Measurements from ENCODE around the gene WNT11. TPM values are rescaled to one million over a fixed set of nuclear protein-coding genes. Genes with fewer than 3 reads are reported as not detected.

Gene WNT11
- total RNA-seq, 4 donors from 2014 or later: 6.6 to 7.5 (median 6.9) TPM

GRCh38 chr11:76157891-76158290, 48.4 kb downstream of the WNT11 start:
- Histone ChIP-seq H3K27me3 (no peaks in the 10 kb centered on the region), H3K4me1 (peaks cover 0 to 8% (median 5%) of the 10 kb centered on the region in 4 donors), H3K27ac (no peak overlapping the region), H3K9me3 (no peaks in the 10 kb centered on the region), H3K4me3 (no peak overlapping the region), H3K36me3 (no peaks in the 10 kb centered on the region)
- TF ChIP-seq CTCF (IDR thresholded peaks at IDR 0.05): no peak
- TF ChIP-seq POLR2A (IDR thresholded peaks at IDR 0.05): no peak
- DNase-seq: no peak

GRCh38 chr11:76156971-76157427, 49.3 kb downstream of the WNT11 start:
- Histone ChIP-seq H3K27ac (no peak overlapping the region), H3K9me3 (no peaks in the 10 kb centered on the region), H3K27me3 (no peaks in the 10 kb centered on the region), H3K36me3 (no peaks in the 10 kb centered on the region), H3K4me1 (peaks cover 0 to 17% (median 10%) of the 10 kb centered on the region in 4 donors), H3K4me3 (no peak overlapping the region)
- DNase-seq: peak in 1 of 3 donors; percentile 25
- TF ChIP-seq POLR2A (IDR thresholded peaks at IDR 0.05) (no peak), CTCF (IDR thresholded peaks at IDR 0.05) (no peak)

DNA sequence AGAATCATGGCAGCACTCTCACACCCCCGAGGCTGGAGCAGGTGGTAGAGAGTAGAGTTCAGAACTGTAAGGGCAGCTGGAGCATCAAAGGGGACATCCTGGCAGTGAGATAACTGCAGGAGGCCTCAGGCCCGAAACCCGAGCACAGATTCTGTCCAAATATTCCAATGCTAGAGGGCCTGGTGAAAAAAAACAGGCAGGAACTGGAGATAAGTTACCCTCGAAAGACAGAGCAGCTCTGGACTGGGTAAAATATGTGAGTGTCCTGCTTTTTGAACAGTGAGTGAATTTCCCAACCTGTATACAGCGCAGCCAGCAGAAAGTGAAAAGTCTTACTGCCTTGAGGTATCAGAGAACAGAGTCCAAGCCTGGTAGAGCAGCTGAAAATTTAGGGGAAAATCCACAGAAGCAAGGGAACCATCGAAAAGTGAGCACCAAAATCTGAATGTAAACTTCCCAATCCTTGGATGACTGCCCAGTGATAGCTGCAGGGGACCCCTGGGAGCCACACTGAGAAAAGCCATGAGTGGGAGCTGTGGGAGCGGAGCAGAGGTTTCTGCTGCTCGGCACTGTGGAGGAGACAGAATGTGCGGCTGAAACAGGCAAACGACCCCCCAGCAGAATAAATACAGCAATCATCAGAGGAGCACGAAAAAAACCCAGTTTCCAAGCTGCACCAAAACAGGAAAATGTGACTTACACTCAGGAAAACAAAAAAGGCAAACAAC, 50.6 kb downstream of the WNT11 start:
- no peak for DNase-seq
- no peaks in the 10 kb centered on the region for H3K27me3 ChIP-seq
- no peaks in the 10 kb centered on the region for H3K9me3 ChIP-seq
- no peaks in the 10 kb centered on the region for H3K36me3 ChIP-seq
- no peak overlapping the region for H3K27ac ChIP-seq
- peaks cover 0 to 16% (median 11%) of the 10 kb centered on the region in 4 donors for H3K4me1 ChIP-seq
- no peak overlapping the region for H3K4me3 ChIP-seq
- TF ChIP-seq POLR2A (IDR thresholded peaks at IDR 0.05) (no peak), CTCF (IDR thresholded peaks at IDR 0.05) (no peak)

- peaks cover 8 to 16% (median 11%) of the 10 kb centered on the region in 4 donors for H3K4me1 ChIP-seq
These were observed 52.8 kb downstream of the WNT11 start for GRCh38 chr11:76153571-76153923.

DNA sequence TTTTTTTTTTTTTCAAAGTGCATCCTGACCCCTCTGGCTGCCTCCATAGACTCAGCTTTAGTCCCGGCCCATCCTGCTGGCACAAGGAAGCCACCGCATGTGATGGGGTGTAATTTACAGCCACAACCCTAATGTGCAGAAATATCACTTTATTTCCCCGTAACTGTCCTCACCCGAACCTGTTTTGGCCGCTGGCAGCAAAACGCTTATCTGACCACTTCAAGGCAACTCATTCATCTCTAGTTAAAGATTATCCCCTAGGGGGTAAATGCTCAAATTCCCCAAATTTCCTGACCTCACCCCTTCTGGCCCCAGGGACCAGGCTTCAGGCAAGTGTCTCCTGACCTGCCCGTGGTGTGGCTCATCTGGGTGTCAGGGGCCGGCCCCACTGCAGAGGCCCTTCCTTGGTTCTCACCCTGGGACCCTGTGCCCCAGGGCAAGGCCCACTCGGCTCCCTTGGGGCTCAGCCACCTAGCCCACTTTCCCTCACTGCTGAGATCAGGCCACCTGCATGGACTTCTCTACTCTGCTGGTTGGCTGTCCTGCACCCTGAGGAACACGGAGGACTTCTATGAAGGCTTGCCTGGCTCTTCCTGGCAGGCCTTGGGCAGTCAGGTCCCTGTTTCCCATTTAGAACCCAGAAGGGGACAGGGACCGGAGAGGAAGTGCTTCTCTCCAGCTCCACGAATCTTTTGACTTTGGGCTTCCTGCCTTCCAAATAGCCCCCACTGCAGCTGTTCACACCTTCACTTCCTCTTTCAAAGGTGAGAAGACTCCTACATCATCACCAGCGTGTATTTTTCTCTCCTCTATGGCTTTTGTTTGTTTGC, 53.3 kb downstream of the WNT11 start:
- H3K4me3 ChIP-seq: peak overlapping the region in 2 of 4 donors; percentile 48
- H3K27ac ChIP-seq: peak overlapping the region in 1 of 4 donors; percentile 49

More at GRCh38 chr11:76153571-76153923, 52.8 kb downstream of the WNT11 start:
- no peak overlapping the region for H3K4me3 ChIP-seq
- no peaks in the 10 kb centered on the region for H3K36me3 ChIP-seq
- H3K9me3 ChIP-seq: no peaks in the 10 kb centered on the region
- no peak overlapping the region for H3K27ac ChIP-seq
- no peaks in the 10 kb centered on the region for H3K27me3 ChIP-seq
- TF ChIP-seq POLR2A (IDR thresholded peaks at IDR 0.05): no peak
- no peak for TF ChIP-seq CTCF (IDR thresholded peaks at IDR 0.05)
- no peak for DNase-seq

More for the DNA sequence above, 53.3 kb downstream of the WNT11 start:
- no peaks in the 10 kb centered on the region for H3K27me3 ChIP-seq
- H3K4me1 ChIP-seq: peaks cover 8 to 16% (median 12%) of the 10 kb centered on the region in 4 donors
- TF ChIP-seq CTCF (IDR thresholded peaks at IDR 0.05) (no peak), POLR2A (IDR thresholded peaks at IDR 0.05) (no peak)
- DNase-seq: peak; percentile 40 to 69 (median 53)
- no peaks in the 10 kb centered on the region for H3K36me3 ChIP-seq
- H3K9me3 ChIP-seq: no peaks in the 10 kb centered on the region
